Fibroblast of lung (primary cell): ENCODE measurements around the gene RUNX1. TPM values are rescaled to one million over a fixed set of nuclear protein-coding genes. Genes with fewer than 3 reads are reported as not detected.
A peak's percentile ranks its signal among the peaks of the same experiment; 100 is the strongest.

ENCODE experiments used
- DNase-seq, 2 donors: peaks; one replicate each; pipeline versions ENCODE4 v3.0.0 to v3.0.0-alpha.2; 2010; ENCODE audit warnings: low read depth in 2 of 2
- H2AFZ ChIP-seq: 2 replicates; pipeline ENCODE4 v1.5.1; 2012; ENCODE audit warnings: low read length, control low read depth, inconsistent platforms
- H3K27ac ChIP-seq: 2 replicates; pipeline ENCODE4 v1.5.1; 2011; ENCODE audit warnings: low read length, control low read depth; ENCODE audit not compliant: insufficient read depth
- H3K27me3 ChIP-seq: 2 replicates; pipeline ENCODE4 v1.5.1; 2011; ENCODE audit warnings: mild to moderate bottlenecking, low read length; ENCODE audit not compliant: control insufficient read depth, insufficient read depth
- H3K36me3 ChIP-seq: 2 replicates; pipeline ENCODE4 v1.5.1; 2011; ENCODE audit warnings: low read length; ENCODE audit not compliant: control insufficient read depth, insufficient read depth
- H3K4me1 ChIP-seq: 2 replicates; pipeline ENCODE4 v1.5.1; 2011; ENCODE audit warnings: low read length; ENCODE audit not compliant: control insufficient read depth, insufficient read depth; ENCODE audit errors: extremely low read depth
- H3K4me2 ChIP-seq: 2 replicates; pipeline ENCODE4 v1.5.1; 2011; ENCODE audit warnings: low read length, control low read depth; ENCODE audit not compliant: insufficient read depth; ENCODE audit errors: extremely low read depth
- H3K4me3 ChIP-seq, 4 experiments: fragments of 200-600 bp in 1 of 4; sonication (generic) in 1 of 4; replicated peaks in 1 of 4; 2 replicates each; pipeline ENCODE4 v1.5.1; 2011 to 2016; ENCODE audit warnings: low read length in 4 of 4, low read depth in 3 of 4, mild to moderate bottlenecking in 3 of 4, control low read depth in 2 of 4, inconsistent platforms in 1 of 4, mixed read lengths in 1 of 4; ENCODE audit not compliant: insufficient read depth in 1 of 4; ENCODE audit errors: control extremely low read depth in 1 of 4
- H3K79me2 ChIP-seq: 2 replicates; pipeline ENCODE4 v1.5.1; 2012; ENCODE audit warnings: mild to moderate bottlenecking, low read length, inconsistent platforms; ENCODE audit not compliant: control insufficient read depth, insufficient read depth
- H3K9ac ChIP-seq: 2 replicates; pipeline ENCODE4 v1.5.1; 2011; ENCODE audit warnings: mild to moderate bottlenecking, low read length, control low read depth; ENCODE audit not compliant: insufficient read depth
- H3K9me3 ChIP-seq: 2 replicates; pipeline ENCODE4 v1.5.1; 2012; ENCODE audit warnings: low read depth, low read length; ENCODE audit not compliant: control insufficient read depth, insufficient read depth
- H4K20me1 ChIP-seq: 2 replicates; pipeline ENCODE4 v1.5.1; 2011; ENCODE audit warnings: low read length; ENCODE audit not compliant: control insufficient read depth, insufficient read depth; ENCODE audit errors: extremely low read depth
- EZH2 ChIP-seq: IDR thresholded peaks from 2 replicates; pipeline ENCODE4 v1.5.1; 2012; ENCODE audit warnings: low read length, control low read depth, mild to moderate bottlenecking; ENCODE audit errors: missing control alignments
- polyA plus RNA-seq, 2 donors: library from polyadenylated mRNA; depleted of rRNA in 1 of 2; stranded (reverse) in 1 of 2; unstranded in 1 of 2; fragments of >200 nt; gene quantifications; 2 replicates each; pipeline ENCODE4 v1.2.1, GENCODE V29; 2011 to 2012; ENCODE audit warnings: missing spikeins in 1 of 2
- total RNA-seq: library from RNA; depleted of rRNA; stranded (reverse); fragments of >200 nt; gene quantifications from 2 replicates; pipeline ENCODE4 v1.2.1, GENCODE V29; 2014
- TF ChIP-seq, protein P1 (sequence below), 2 donors: IDR thresholded peaks in 1 of 2; conservative IDR thresholded peaks in 1 of 2; 1 replicate in 1 of 2; 2 replicates in 1 of 2; pipeline ENCODE4 v1.5.1; 2011 to 2012; ENCODE audit warnings: low read length in 2 of 2, control low read depth in 1 of 2, inconsistent platforms in 1 of 2, low read depth in 1 of 2, mild to moderate bottlenecking in 1 of 2

RUNX1 gene
- total and polyA plus RNA-seq, 2 donors (not counting 1 experiment from before 2014, with no cell fraction given): 23.1 to 41.6 TPM

DNA sequence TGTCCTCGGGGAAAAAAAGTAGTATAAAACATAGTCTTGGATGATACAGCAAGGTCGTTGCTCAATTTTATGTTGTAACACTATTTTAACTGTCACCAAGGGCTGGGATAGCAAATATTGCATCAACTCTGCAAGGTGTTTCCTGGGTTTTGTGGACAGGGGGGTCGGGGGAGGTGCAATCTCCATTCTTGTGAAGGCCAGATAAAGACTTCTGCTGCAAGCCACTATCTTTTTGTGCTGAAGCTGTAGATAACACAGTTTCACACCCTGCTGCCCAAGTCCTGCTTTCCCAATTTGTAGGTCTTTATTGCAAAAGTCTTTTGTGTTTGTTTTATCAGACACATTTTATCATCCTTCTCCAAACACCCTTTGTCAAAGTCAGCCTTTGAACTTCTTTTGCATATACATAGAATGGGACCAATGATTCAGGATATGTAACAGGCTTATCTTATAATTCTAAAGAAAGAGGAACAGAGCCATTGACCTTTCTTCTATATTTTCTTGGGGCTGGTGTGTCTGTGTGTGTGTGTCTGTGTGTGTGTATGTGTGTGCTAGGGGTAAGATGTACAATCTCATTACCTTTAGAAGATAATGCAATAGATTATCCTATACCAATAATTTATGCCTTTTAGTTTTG is 140.6 kb downstream of the RUNX1 start:
- DNase-seq: peak in 1 of 2 donors; percentile 46
- Histone ChIP-seq H3K79me2 (no peaks in the 10 kb centered on the region), H3K27ac (no peak overlapping the region), H3K9ac (no peak overlapping the region), H3K27me3 (no peaks in the 10 kb centered on the region), H2AFZ (no peak overlapping the region), H3K9me3 (no peaks in the 10 kb centered on the region), H3K4me3 (no peak overlapping the region), H3K4me2 (no peak overlapping the region), H3K36me3 (no peaks in the 10 kb centered on the region), H4K20me1 (no peaks in the 10 kb centered on the region), H3K4me1 (peaks cover 7% of the 10 kb centered on the region)
- no peak for TF ChIP-seq EZH2
- TF ChIP-seq, protein P1, sequence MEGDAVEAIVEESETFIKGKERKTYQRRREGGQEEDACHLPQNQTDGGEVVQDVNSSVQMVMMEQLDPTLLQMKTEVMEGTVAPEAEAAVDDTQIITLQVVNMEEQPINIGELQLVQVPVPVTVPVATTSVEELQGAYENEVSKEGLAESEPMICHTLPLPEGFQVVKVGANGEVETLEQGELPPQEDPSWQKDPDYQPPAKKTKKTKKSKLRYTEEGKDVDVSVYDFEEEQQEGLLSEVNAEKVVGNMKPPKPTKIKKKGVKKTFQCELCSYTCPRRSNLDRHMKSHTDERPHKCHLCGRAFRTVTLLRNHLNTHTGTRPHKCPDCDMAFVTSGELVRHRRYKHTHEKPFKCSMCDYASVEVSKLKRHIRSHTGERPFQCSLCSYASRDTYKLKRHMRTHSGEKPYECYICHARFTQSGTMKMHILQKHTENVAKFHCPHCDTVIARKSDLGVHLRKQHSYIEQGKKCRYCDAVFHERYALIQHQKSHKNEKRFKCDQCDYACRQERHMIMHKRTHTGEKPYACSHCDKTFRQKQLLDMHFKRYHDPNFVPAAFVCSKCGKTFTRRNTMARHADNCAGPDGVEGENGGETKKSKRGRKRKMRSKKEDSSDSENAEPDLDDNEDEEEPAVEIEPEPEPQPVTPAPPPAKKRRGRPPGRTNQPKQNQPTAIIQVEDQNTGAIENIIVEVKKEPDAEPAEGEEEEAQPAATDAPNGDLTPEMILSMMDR (conservative IDR thresholded peaks at IDR 0.05 in 1 of 2, IDR thresholded peaks at IDR 0.05 in 1 of 2; ENCODE audit: low read depth in 1 of 2, low read length in 2 of 2): no peak

DNA sequence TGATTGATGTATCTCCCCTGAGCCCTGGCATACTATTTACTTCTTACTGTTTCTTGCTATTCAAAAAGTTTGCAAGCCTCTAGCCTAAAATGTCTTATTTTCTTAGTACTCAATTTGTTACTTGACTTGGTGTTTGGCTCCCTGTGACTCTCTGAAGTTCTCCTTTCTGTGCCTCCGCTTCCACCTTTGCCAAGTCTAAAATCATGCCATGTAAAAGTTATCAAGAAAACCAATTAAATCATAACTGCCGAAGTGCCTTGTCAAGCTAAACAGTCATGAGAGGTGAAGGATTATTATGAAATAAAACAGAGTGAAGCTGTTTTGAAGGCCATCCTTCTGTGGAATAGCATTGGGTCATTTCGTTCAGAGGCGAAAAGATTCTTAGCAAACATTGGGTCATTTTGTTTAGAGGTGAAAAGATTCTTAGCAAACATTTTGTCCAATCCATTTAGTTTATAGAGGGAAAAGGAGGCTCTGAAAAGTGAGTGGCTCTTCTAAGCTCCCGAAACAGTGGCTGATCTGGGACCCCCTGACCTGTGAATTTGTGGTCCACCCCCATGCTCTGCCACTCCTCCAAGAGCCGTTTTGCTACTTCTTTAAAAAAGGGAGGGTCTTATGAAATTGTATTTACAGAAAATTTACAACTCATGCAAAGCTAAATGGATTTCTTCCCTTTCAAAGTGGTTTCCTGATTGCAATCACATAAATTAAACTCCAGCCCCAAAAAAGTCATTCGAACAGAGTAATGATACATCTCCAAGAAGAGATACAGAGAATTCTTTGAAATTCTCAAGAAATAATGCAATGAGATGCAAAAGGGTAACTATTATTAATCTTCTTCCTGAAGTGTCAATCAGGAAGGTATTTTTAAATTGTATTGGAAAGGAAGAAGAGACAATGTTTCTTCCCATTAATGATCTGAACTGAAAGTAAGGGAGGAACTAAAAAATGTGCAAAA is 141.4 kb downstream of the RUNX1 start:
- no peaks in the 10 kb centered on the region for H3K9me3 ChIP-seq
- H2AFZ ChIP-seq: no peak overlapping the region
- no peaks in the 10 kb centered on the region for H3K27me3 ChIP-seq
- H3K4me2 ChIP-seq: no peak overlapping the region
- H3K36me3 ChIP-seq: no peaks in the 10 kb centered on the region
- no peak overlapping the region for H3K4me3 ChIP-seq
- H3K4me1 ChIP-seq: peaks cover 4% of the 10 kb centered on the region
- no peak overlapping the region for H3K9ac ChIP-seq
- H3K79me2 ChIP-seq: no peaks in the 10 kb centered on the region
- no peaks in the 10 kb centered on the region for H4K20me1 ChIP-seq
- H3K27ac ChIP-seq: no peak overlapping the region
- no peak for TF ChIP-seq EZH2
- TF ChIP-seq, protein P1 (conservative IDR thresholded peaks at IDR 0.05 in 1 of 2, IDR thresholded peaks at IDR 0.05 in 1 of 2; ENCODE audit: low read depth in 1 of 2, low read length in 2 of 2): no peak
- no peak for DNase-seq

DNA sequence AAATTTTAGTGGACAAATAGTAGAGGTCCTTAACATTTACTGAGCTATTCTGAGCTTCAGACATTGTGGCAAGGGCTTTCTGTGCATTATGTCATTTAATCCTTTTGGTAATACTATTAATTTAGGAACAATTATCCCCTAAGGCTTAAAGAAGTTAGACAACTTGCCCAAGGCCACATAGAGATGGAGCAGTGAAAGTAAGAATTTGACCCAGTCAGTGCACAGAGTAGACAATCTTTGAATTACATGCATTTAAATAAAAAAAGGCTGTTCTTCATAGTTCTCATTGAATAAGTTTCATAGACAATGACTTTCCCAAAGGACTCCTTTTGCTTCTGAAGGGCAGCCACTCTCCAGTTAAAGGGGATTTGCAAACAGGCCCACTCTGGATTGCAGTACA is 142.7 kb downstream of the RUNX1 start:
- peaks cover 4% of the 10 kb centered on the region for H3K4me1 ChIP-seq
- H3K27ac ChIP-seq: no peak overlapping the region
- H3K4me3 ChIP-seq: no peak overlapping the region
- no peaks in the 10 kb centered on the region for H4K20me1 ChIP-seq
- H2AFZ ChIP-seq: no peak overlapping the region
- no peaks in the 10 kb centered on the region for H3K27me3 ChIP-seq
- no peak overlapping the region for H3K4me2 ChIP-seq
- DNase-seq: no peak
- TF ChIP-seq, protein P1 (conservative IDR thresholded peaks at IDR 0.05 in 1 of 2, IDR thresholded peaks at IDR 0.05 in 1 of 2; ENCODE audit: low read depth in 1 of 2, low read length in 2 of 2): no peak
- no peak for TF ChIP-seq EZH2
- H3K36me3 ChIP-seq: no peaks in the 10 kb centered on the region
- no peak overlapping the region for H3K9ac ChIP-seq
- H3K79me2 ChIP-seq: no peaks in the 10 kb centered on the region
- no peaks in the 10 kb centered on the region for H3K9me3 ChIP-seq
